ENCODE measurements around the gene SLC22A14. TPM values are rescaled to one million over a fixed set of nuclear protein-coding genes. Genes with fewer than 3 reads are reported as not detected.

The SLC22A14 gene
- total and polyA plus RNA-seq, 7 donors, result 0.09 TPM; not detected in 6

DNA sequence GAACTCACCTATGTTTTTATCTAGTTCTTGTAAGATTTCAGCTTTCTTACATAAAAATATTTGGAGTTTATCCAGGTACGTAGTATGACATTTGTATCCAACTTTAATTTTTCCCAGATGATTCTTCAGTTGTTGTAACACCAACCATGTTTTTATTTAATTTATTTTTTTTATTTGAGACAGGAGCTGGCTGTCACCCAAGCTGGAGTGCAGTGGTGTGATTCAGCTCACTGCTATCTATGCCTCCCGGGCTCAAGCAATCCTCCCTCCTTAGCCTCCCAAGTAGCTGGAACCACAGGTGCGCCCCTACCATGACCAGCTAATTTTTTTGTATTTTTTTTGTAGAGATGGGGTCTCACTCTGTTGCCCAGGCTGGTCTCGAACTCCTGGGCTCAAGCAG, 71.1 kb downstream of the SLC22A14 start:
- no peak overlapping the region for H3K4me3 ChIP-seq
- no peak for DNase-seq
- TF ChIP-seq EP300 (IDR thresholded peaks at IDR 0.05) (no peak), POLR2A (IDR thresholded peaks at IDR 0.05) (no peak), POLR2AphosphoS5 (IDR thresholded peaks at IDR 0.05) (no peak)
- TF ChIP-seq, protein P1, sequence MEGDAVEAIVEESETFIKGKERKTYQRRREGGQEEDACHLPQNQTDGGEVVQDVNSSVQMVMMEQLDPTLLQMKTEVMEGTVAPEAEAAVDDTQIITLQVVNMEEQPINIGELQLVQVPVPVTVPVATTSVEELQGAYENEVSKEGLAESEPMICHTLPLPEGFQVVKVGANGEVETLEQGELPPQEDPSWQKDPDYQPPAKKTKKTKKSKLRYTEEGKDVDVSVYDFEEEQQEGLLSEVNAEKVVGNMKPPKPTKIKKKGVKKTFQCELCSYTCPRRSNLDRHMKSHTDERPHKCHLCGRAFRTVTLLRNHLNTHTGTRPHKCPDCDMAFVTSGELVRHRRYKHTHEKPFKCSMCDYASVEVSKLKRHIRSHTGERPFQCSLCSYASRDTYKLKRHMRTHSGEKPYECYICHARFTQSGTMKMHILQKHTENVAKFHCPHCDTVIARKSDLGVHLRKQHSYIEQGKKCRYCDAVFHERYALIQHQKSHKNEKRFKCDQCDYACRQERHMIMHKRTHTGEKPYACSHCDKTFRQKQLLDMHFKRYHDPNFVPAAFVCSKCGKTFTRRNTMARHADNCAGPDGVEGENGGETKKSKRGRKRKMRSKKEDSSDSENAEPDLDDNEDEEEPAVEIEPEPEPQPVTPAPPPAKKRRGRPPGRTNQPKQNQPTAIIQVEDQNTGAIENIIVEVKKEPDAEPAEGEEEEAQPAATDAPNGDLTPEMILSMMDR (IDR thresholded peaks at IDR 0.05), result no peak
- no peaks in the 10 kb centered on the region for H3K27me3 ChIP-seq
- peaks cover 0 to 4% (median 0%) of the 10 kb centered on the region in 4 donors for H3K36me3 ChIP-seq
- H3K27ac ChIP-seq, result no peak overlapping the region
- intact Hi-C loops (cut with DNase I), result no loop called here
- WGBS, 2 donors, result 89 to 93% methylated on average over 4 of the region's 4 CpGs
- H3K4me1 ChIP-seq, result peaks cover 0 to under 1% (median 0%) of the 10 kb centered on the region in 4 donors
- no peaks in the 10 kb centered on the region for H3K9me3 ChIP-seq

DNA sequence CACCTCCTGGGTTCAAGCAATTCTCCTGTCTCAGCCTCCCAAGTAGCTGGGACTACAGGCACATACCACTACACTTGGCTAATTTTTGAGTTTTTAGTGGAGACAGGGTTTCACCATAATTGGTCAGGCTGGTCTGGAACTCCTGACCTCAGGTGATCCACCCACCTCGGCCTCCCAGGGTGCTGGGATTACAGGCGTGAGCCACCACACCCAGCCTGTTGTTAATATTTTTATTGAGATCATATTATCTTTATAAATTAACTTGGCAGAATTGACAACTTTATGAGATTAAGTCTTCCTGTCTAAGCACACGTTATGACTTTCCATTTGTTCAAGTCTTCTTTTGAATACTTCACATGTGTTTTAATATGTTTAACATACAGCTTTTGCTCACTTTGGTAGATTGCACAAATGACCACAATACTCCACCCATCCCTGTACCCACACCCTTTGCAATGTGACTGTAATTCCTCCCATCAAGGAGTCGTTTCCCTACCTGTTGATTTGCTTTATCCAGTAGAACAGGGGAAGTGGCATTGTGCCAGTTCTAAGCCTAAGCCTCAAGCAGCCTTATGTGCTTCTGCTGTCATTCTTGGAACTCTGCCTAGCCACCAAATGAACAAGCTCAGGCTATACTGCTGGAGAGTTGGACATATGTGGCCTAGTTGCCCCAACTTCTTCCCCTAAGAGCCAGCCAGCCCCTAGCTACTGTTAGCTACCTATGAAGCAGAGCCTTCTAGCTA, 72.7 kb downstream of the SLC22A14 start:
- intact Hi-C loops (cut with DNase I), result no loop called here

DNA sequence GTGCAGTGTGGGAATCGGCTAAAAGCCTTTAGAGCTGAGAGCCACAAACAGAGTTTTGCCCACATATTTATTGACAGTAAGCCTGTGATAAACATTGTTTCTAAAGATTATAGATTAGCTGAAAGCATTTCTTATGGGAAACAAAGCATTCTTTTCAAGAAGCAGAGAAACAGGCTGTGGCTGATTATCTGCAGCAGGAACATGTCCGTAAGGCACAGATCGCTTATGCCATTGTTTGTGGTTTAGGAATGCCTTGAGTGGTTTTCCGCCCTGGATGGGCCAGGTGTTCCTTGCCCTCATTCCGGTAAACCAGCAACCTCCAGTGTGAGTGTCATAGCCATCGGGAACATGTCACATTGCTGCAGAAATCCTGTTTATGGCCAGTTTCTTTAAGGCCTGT, 76.9 kb downstream of the SLC22A14 start:
- DNase-seq, result no peak
- intact Hi-C loops (cut with DNase I), result no loop called here
- Histone ChIP-seq H3K4me3 (no peak overlapping the region), H3K9me3 (no peaks in the 10 kb centered on the region), H3K27me3 (no peaks in the 10 kb centered on the region), H3K27ac (no peak overlapping the region), H3K36me3 (peaks cover 0 to 15% (median 0%) of the 10 kb centered on the region in 4 donors), H3K4me1 (no peaks in the 10 kb centered on the region)
- TF ChIP-seq, protein P1 (IDR thresholded peaks at IDR 0.05), result no peak
- TF ChIP-seq POLR2A (IDR thresholded peaks at IDR 0.05), result no peak
- TF ChIP-seq EP300 (IDR thresholded peaks at IDR 0.05), result no peak
- TF ChIP-seq POLR2AphosphoS5 (IDR thresholded peaks at IDR 0.05), result no peak
- 96 to 97% methylated on average over 6 of the region's 6 CpGs for WGBS, 2 donors

More for the DNA sequence above, 72.7 kb downstream of the SLC22A14 start:
- TF ChIP-seq, protein P1 (IDR thresholded peaks at IDR 0.05), result no peak
- TF ChIP-seq POLR2A (IDR thresholded peaks at IDR 0.05), result no peak
- no peak for TF ChIP-seq EP300 (IDR thresholded peaks at IDR 0.05)
- no peak for TF ChIP-seq POLR2AphosphoS5 (IDR thresholded peaks at IDR 0.05)
- Histone ChIP-seq H3K4me1 (no peaks in the 10 kb centered on the region), H3K27ac (no peak overlapping the region), H3K9me3 (no peaks in the 10 kb centered on the region), H3K4me3 (no peak overlapping the region), H3K27me3 (no peaks in the 10 kb centered on the region), H3K36me3 (peaks cover 0 to 4% (median 0%) of the 10 kb centered on the region in 4 donors)
- DNase-seq, result no peak
- WGBS, 2 donors, result 14 to 61% methylated on average over 4 of the region's 4 CpGs

DNA sequence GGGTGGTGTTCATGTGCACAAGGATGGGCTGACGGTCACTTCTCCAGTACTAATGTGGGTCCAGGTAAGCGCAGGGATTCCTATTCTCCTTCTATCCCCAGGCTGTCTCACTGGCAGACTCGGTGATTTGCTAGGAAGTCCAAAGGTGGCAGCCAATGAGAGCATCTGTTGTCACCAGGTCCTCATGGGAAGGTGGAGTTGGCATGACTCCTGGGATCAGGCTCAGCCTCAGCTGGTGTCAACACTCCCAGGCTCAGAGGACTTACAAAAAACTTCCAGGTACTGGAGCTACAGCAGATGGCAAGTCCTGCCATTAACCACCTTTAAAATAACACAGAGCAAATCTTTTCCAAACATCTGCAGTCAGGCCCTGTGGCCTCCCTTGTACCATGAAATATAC, 78.3 kb downstream of the SLC22A14 start:
- Histone ChIP-seq H3K4me3 (no peak overlapping the region), H3K27me3 (no peaks in the 10 kb centered on the region), H3K9me3 (no peaks in the 10 kb centered on the region), H3K4me1 (no peaks in the 10 kb centered on the region), H3K36me3 (peaks cover 0 to 17% (median 2%) of the 10 kb centered on the region in 4 donors), H3K27ac (no peak overlapping the region)
- no peak for DNase-seq
- 84 to 97% methylated on average over 3 of the region's 3 CpGs for WGBS, 2 donors
- intact Hi-C loops (cut with DNase I), result no loop called here
- TF ChIP-seq POLR2AphosphoS5 (IDR thresholded peaks at IDR 0.05), result no peak
- no peak for TF ChIP-seq POLR2A (IDR thresholded peaks at IDR 0.05)
- TF ChIP-seq, protein P1 (IDR thresholded peaks at IDR 0.05), result no peak
- TF ChIP-seq EP300 (IDR thresholded peaks at IDR 0.05), result no peak
